Astrocyte (in vitro differentiated cells and primary cell): Measurements from ENCODE around the gene SUSD4. TPM values are rescaled to one million over a fixed set of nuclear protein-coding genes. Genes with fewer than 3 reads are reported as not detected.

Experiments
- DNase-seq: peaks from one replicate; pipeline ENCODE4 v3.0.0-alpha.2; 2010; ENCODE audit warnings: low read depth
- FAIRE-seq: peaks from 2 replicates; lab custom pipeline; 2011; peaks lifted over from hg19 to GRCh38; lab: Jason Lieb, UNC
- H2AFZ ChIP-seq: 2 replicates; pipeline ENCODE4 v1.6.0; 2012; ENCODE audit warnings: low read depth, low read length, inconsistent platforms
- H3K27ac ChIP-seq: 2 replicates; pipeline ENCODE4 v1.5.1; 2011; ENCODE audit warnings: low read depth, low read length, inconsistent platforms
- H3K27me3 ChIP-seq: 2 replicates; pipeline ENCODE4 v1.6.0; 2011; ENCODE audit warnings: low read length, inconsistent platforms; ENCODE audit not compliant: insufficient read depth
- H3K36me3 ChIP-seq: 2 replicates; pipeline ENCODE4 v1.5.1; 2011; ENCODE audit warnings: low read length, inconsistent platforms; ENCODE audit not compliant: insufficient read depth
- H3K4me1 ChIP-seq: 2 replicates; pipeline ENCODE4 v1.5.1; 2011; ENCODE audit warnings: low read length, inconsistent platforms; ENCODE audit not compliant: insufficient read depth
- H3K4me2 ChIP-seq: 2 replicates; pipeline ENCODE4 v1.6.0; 2012; ENCODE audit warnings: low read length, inconsistent platforms
- H3K4me3 ChIP-seq: 2 replicates; pipeline ENCODE4 v1.5.1; 2011; ENCODE audit warnings: low read depth, mild to moderate bottlenecking, low read length, inconsistent platforms; ENCODE audit not compliant: insufficient read depth
- H3K79me2 ChIP-seq: 2 replicates; pipeline ENCODE4 v1.6.0; 2012; ENCODE audit warnings: mild to moderate bottlenecking, low read length, inconsistent platforms; ENCODE audit not compliant: insufficient read depth
- H3K9ac ChIP-seq: 2 replicates; pipeline ENCODE4 v1.6.0; 2012; ENCODE audit warnings: mild to moderate bottlenecking, low read length, inconsistent platforms
- H3K9me3 ChIP-seq: 2 replicates; pipeline ENCODE4 v1.5.1; 2012; ENCODE audit warnings: low read depth, mild to moderate bottlenecking, low read length, inconsistent platforms; ENCODE audit not compliant: insufficient read depth
- H4K20me1 ChIP-seq: 2 replicates; pipeline ENCODE4 v1.6.0; 2012; ENCODE audit warnings: low read length, inconsistent platforms; ENCODE audit not compliant: insufficient read depth
- H3K27ac Mint-ChIP-seq: one replicate; pipeline ENCODE4 v1.8.0; 2021; ENCODE audit warnings: mild to moderate bottlenecking, mixed read lengths; ENCODE audit not compliant: unreplicated experiment
- H3K27me3 Mint-ChIP-seq: one replicate; pipeline ENCODE4 v1.8.0; 2021; ENCODE audit warnings: low read depth, mixed read lengths; ENCODE audit not compliant: unreplicated experiment
- H3K36me3 Mint-ChIP-seq: one replicate; pipeline ENCODE4 v1.8.0; 2021; ENCODE audit warnings: low read depth, mixed read lengths; ENCODE audit not compliant: unreplicated experiment
- H3K4me1 Mint-ChIP-seq: one replicate; pipeline ENCODE4 v1.8.0; 2021; ENCODE audit warnings: low read depth, mixed read lengths; ENCODE audit not compliant: unreplicated experiment
- H3K4me3 Mint-ChIP-seq: one replicate; pipeline ENCODE4 v1.8.0; 2021; ENCODE audit warnings: mild to moderate bottlenecking, moderate library complexity, mixed read lengths; ENCODE audit not compliant: unreplicated experiment
- H3K9me3 Mint-ChIP-seq: one replicate; pipeline ENCODE4 v1.8.0; 2021; ENCODE audit warnings: mild to moderate bottlenecking, mixed read lengths; ENCODE audit not compliant: unreplicated experiment
- CTCF ChIP-seq: IDR thresholded peaks from 2 replicates; pipeline ENCODE4 v1.5.1; 2011; ENCODE audit warnings: low read depth, mild to moderate bottlenecking, inconsistent platforms, low read length, moderate library complexity; ENCODE audit not compliant: insufficient read depth
- EZH2 ChIP-seq: IDR thresholded peaks from 2 replicates; pipeline ENCODE4 v1.6.1; 2012; ENCODE audit warnings: mild to moderate bottlenecking, low read length, inconsistent platforms; ENCODE audit not compliant: insufficient read depth
- total RNA-seq: library from RNA; stranded (reverse); gene quantifications from 2 replicates; pipeline ENCODE4 v1.2.1, GENCODE V29; 2021

Gene SUSD4
- total RNA-seq, 1 donor from 2014 or later: 9.2 TPM

- Histone ChIP-seq H3K79me2 (no peaks in the 10 kb centered on the region), H3K4me2 (no peak overlapping the region), H3K36me3 (no peaks in the 10 kb centered on the region), H2AFZ (no peak overlapping the region), H3K4me3 (no peak overlapping the region), H3K9ac (no peak overlapping the region), H3K4me1 (no peaks in the 10 kb centered on the region), H3K9me3 (no peaks in the 10 kb centered on the region), H4K20me1 (no peaks in the 10 kb centered on the region), H3K27me3 (no peaks in the 10 kb centered on the region), H3K27ac (no peak overlapping the region)
- peaks cover 7% of the 10 kb centered on the region for H3K36me3 Mint-ChIP-seq
- no peak overlapping the region for H3K27ac Mint-ChIP-seq
- no peaks in the 10 kb centered on the region for H3K9me3 Mint-ChIP-seq
- no peak for DNase-seq
- TF ChIP-seq EZH2 (no peak), CTCF (no peak)
- H3K27me3 Mint-ChIP-seq: peaks cover 15% of the 10 kb centered on the region
- no peak for FAIRE-seq
- no peak overlapping the region for H3K4me3 Mint-ChIP-seq
- peaks cover 9% of the 10 kb centered on the region for H3K4me1 Mint-ChIP-seq
Measured at GRCh38 chr1:223248001-223248769, 115.8 kb downstream of the SUSD4 start.

- H3K27me3 ChIP-seq: no peaks in the 10 kb centered on the region
- Mint-ChIP-seq H3K36me3 (peaks cover 11% of the 10 kb centered on the region), H3K27ac (no peak overlapping the region), H3K9me3 (no peaks in the 10 kb centered on the region), H3K27me3 (peaks cover 13% of the 10 kb centered on the region), H3K4me3 (no peak overlapping the region), H3K4me1 (peaks cover 11% of the 10 kb centered on the region)
- DNase-seq: no peak
- no peak overlapping the region for H3K4me3 ChIP-seq
- no peak overlapping the region for H3K27ac ChIP-seq
- H3K4me2 ChIP-seq: no peak overlapping the region
- no peak for FAIRE-seq
- H2AFZ ChIP-seq: no peak overlapping the region
- H3K4me1 ChIP-seq: no peaks in the 10 kb centered on the region
- H4K20me1 ChIP-seq: no peaks in the 10 kb centered on the region
- no peak overlapping the region for H3K9ac ChIP-seq
- TF ChIP-seq CTCF (no peak), EZH2 (no peak)
- H3K79me2 ChIP-seq: no peaks in the 10 kb centered on the region
- H3K36me3 ChIP-seq: no peaks in the 10 kb centered on the region
- no peaks in the 10 kb centered on the region for H3K9me3 ChIP-seq
Measured at GRCh38 chr1:223246476-223247112, 117.4 kb downstream of the SUSD4 start.

- Histone ChIP-seq H2AFZ (no peak overlapping the region), H3K9me3 (no peaks in the 10 kb centered on the region), H3K27me3 (no peaks in the 10 kb centered on the region), H3K27ac (no peak overlapping the region), H3K4me2 (no peak overlapping the region), H3K4me3 (no peak overlapping the region), H4K20me1 (no peaks in the 10 kb centered on the region), H3K79me2 (no peaks in the 10 kb centered on the region), H3K9ac (no peak overlapping the region), H3K4me1 (no peaks in the 10 kb centered on the region), H3K36me3 (no peaks in the 10 kb centered on the region)
- no peak overlapping the region for H3K4me3 Mint-ChIP-seq
- H3K4me1 Mint-ChIP-seq: peaks cover 11% of the 10 kb centered on the region
- FAIRE-seq (no peak), DNase-seq (no peak)
- no peaks in the 10 kb centered on the region for H3K9me3 Mint-ChIP-seq
- peaks cover 13% of the 10 kb centered on the region for H3K27me3 Mint-ChIP-seq
- H3K36me3 Mint-ChIP-seq: peaks cover 11% of the 10 kb centered on the region
- no peak overlapping the region for H3K27ac Mint-ChIP-seq
- TF ChIP-seq EZH2: no peak
Measured at GRCh38 chr1:223245983-223246382, 118.0 kb downstream of the SUSD4 start.
